ENCODE data around the gene ZNF808.

DNA sequence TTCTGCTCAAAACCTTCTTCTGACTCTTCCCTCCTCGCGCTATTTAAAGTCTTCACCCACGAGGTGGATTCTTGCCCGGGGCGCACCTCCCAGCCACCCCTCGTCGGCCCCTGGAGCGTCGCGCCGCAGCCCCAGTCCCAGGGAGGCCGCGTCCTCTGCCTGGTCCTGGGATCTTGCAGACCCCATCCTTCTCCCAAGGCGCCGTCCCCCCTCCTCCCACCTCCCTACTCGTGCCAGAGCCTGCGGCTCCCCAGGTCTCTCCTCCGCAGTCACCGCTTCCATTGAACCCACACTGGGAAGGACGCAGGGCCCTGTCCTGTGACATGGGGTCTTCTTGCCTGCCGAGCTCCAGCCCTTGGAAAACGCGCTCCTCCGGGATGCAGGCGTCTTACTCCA, 486 bp downstream of the ZNF808 start:
- TF ChIP-seq, protein P1, sequence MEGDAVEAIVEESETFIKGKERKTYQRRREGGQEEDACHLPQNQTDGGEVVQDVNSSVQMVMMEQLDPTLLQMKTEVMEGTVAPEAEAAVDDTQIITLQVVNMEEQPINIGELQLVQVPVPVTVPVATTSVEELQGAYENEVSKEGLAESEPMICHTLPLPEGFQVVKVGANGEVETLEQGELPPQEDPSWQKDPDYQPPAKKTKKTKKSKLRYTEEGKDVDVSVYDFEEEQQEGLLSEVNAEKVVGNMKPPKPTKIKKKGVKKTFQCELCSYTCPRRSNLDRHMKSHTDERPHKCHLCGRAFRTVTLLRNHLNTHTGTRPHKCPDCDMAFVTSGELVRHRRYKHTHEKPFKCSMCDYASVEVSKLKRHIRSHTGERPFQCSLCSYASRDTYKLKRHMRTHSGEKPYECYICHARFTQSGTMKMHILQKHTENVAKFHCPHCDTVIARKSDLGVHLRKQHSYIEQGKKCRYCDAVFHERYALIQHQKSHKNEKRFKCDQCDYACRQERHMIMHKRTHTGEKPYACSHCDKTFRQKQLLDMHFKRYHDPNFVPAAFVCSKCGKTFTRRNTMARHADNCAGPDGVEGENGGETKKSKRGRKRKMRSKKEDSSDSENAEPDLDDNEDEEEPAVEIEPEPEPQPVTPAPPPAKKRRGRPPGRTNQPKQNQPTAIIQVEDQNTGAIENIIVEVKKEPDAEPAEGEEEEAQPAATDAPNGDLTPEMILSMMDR (conservative IDR thresholded peaks at IDR 0.05; ENCODE audit: low read depth, low read length): no peak
- TF ChIP-seq POLR2A (IDR thresholded peaks at IDR 0.05; ENCODE audit: low read depth, low read length) (no peak), RAD21 (IDR thresholded peaks at IDR 0.05; ENCODE audit: low read length) (no peak), MXI1 (IDR thresholded peaks at IDR 0.05; ENCODE audit: borderline replicate concordance, low read depth, low read length) (no peak), RCOR1 (IDR thresholded peaks at IDR 0.05; ENCODE audit: insufficient replicate concordance, low read length) (no peak), RFX5 (IDR thresholded peaks at IDR 0.05; ENCODE audit: low read depth, low read length) (no peak)
- TF ChIP-seq, protein P2, sequence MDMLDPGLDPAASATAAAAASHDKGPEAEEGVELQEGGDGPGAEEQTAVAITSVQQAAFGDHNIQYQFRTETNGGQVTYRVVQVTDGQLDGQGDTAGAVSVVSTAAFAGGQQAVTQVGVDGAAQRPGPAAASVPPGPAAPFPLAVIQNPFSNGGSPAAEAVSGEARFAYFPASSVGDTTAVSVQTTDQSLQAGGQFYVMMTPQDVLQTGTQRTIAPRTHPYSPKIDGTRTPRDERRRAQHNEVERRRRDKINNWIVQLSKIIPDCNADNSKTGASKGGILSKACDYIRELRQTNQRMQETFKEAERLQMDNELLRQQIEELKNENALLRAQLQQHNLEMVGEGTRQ (IDR thresholded peaks at IDR 0.05; ENCODE audit: low read depth, low read length): no peak

All from IMR-90 (cell line).